Activated CD4-positive, alpha-beta T cell treated with anti-CD3 and anti-CD28 coated beads, Interleukin-2, amount 50 U/mL, for 48 hours (primary cell): ENCODE measurements around the gene ORAI3.
A peak's percentile ranks its signal among the peaks of the same experiment; 100 is the strongest.

Source experiments
- DNase-seq, 2 experiments: peaks; one replicate each; pipeline ENCODE4 v3.0.0-alpha.2; 2020

ORAI3 gene

DNA sequence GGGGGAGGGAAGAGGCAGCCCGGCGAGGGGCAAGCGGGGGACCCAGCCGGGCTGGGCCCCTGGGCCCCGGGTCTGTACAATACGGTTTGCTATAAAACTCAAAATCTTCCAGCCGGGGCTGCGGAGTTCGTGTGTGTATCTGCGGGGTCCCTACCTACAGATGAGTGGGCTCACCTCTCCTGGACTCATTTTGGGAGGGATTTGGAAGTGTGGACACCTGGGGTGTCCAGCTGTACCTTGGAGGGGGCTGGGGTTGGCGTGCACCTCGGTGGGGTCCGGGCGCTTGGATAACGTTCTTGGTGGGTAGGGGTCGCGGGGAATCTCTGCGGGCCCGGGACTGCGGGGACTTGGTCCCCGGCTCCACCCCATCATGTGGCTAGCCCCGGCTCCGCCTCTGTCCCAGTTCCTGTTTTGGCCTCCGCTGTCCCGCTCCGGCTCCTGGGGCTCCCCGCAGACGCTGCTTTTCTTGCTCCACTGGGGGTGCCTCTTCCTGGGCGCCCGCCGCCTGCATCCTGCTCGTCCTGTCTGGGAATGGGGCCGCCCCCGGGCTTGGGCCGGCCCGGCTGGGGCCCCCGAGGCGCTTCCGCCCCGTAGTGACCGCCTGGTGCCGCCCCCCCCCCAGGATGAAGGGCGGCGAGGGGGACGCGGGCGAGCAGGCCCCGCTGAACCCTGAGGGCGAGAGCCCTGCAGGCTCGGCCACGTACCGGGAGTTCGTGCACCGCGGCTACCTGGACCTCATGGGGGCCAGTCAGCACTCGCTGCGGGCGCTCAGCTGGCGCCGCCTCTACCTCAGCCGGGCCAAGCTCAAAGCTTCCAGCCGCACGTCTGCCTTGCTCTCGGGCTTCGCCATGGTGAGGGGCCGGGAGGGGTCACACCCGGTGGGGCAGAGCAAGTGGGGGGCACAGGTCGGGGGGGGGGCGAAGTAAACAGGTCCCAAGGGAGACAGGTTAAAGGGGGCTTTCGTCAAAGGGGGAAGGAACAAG, at the start of gene ORAI3:
Gene ORAI3 (plus strand): TSS at position 402 of the 983 bp plus-strand sequence. CDS start 222 bp downstream, at position 624.
- peak; percentile 61 to 70 for DNase-seq

DNA sequence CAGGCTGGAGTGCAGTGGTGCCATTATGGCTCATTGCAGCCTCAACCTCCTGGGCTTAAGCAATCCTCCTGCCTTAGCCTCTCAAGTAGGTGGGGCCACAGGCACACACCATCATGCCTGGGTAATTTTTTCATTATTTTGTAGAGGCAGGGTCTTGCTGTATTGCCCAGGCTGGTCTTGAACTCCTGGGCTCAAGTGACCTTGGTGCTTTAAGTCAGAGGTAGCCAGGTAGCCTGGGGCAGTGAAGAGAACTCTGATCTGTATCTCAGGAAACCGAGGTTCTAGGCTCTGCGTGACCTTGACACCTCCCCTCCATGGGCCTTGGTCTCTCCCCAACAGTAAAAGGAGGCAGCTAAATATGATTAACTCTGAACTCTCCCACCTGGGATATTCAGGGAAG, 49.1 kb upstream of the ORAI3 start:
- no peak for DNase-seq

DNA sequence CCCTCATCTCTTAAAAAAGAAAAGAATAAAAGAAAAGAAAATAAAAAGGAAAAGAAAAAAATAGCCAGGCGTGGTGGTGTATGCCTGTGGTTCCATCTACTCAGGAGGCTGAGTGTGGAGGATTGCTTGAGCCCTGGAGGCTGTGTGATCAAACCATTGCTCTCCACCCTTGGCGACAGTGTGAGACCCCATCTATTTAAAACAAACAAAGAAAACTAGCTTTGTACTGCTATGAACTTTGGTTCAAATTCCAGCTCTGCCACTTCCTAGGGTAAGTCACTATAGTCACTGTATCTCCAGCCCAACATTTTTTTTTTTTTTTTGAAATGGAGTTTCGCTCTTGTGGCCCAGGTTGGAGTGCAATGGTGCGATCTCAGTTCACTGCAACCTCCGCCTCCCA, 48.3 kb upstream of the ORAI3 start:
- DNase-seq, result no peak

DNA sequence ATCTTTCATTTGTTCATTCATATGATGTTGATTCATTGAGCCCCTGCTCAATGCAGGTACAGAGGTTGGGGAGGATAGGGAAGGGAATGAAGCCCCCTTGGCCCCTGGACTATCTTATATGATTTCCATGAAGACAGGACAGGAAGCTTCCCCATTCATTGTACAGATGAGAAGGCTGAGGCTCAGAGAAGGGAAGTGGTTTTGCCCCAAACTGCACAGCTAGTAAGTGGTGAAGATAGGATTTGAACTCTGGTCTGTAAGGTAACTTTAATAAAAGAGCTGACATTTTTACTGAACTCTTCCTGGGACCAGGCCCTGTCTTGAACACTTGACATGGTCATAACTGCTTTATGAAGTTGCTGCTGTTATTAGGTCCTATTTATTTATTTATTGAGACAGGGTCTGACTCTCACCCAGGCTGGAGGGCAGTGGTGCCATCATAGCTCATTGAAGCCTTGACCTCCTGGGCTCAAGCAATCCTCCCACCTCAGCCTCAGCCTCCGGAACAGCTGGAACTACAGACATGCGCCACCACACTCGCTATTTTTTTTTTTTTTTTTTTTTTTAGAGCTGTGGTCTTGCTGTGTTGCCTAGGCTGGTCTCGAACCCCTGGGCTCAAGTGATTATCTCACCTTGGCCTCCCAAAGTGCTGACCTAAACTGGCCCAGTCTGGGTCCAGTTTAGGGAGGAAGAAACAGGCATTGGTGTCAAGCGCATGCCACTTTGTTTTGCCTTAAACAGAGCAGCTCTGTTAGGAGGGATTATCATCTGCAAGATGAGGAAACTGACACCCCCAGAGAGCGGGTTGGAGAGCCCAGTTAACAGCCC, 47.5 kb upstream of the ORAI3 start:
- no peak for DNase-seq

DNA sequence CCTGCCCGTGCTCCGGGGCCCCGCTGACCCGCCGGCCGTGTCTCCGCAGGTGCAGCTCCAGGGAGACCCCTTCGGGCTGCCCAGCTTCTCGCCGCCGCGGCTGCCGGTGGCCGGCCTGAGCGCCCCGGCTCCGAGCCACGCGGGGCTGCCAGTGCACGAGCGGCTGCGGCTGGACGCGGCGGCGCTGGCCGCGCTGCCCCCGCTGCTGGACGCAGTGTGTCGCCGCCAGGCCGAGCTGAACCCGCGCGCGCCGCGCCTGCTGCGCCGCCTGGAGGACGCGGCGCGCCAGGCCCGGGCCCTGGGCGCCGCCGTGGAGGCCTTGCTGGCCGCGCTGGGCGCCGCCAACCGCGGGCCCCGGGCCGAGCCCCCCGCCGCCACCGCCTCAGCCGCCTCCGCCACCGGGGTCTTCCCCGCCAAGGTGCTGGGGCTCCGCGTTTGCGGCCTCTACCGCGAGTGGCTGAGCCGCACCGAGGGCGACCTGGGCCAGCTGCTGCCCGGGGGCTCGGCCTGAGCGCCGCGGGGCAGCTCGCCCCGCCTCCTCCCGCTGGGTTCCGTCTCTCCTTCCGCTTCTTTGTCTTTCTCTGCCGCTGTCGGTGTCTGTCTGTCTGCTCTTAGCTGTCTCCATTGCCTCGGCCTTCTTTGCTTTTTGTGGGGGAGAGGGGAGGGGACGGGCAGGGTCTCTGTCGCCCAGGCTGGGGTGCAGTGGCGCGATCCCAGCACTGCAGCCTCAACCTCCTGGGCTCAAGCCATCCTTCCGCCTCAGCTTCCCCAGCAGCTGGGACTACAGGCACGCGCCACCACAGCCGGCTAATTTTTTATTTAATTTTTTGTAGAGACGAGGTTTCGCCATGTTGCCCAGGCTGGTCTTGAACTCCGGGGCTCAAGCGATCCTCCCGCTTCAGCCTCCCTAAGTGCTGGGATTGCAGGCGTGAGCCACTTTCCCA, 46.6 kb upstream of the ORAI3 start:
- DNase-seq, result peak; percentile 57 to 67

DNA sequence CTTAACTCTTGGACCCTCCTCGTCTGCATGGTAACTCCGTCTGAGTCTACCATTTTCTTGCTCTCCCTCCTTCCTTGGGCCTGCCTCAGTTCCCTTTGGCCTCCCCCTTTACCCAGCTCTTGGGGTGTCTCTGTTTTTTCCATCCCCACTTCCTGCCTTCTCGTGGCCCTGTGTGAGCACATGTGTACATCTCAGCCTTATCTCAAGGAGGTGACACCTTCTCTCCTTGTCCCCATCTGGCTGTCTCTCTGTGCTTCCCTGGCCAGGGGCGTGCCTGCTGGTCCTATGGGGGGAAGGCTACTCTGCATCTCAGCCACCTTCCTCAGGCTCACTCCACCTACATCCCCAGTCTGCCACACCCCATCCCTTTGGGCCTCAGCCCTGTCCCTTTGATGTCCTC, 45.9 kb upstream of the ORAI3 start:
- peak; percentile 24 to 30 for DNase-seq

DNA sequence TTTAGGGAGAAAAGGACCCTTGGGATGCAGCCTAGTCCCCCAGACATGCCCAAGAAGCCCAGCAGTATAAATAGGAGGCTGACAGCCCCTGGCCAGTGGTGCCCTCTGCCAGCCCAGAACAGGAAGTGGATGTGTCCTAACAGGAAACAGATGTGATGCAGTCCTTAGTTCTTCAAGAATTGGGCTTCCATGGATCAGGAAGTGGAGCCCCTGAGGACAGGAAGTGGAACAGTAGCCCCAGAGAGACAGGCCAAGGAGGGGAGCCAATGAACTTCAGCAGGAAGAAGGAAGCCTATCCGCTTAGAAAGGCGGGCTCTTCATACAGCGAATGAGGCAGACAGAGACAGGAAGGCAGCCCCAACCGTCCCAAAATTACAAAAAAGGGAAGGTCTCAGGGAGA, 45.3 kb upstream of the ORAI3 start:
- peak in 1 of 2 experiments; percentile 16 for DNase-seq

DNA sequence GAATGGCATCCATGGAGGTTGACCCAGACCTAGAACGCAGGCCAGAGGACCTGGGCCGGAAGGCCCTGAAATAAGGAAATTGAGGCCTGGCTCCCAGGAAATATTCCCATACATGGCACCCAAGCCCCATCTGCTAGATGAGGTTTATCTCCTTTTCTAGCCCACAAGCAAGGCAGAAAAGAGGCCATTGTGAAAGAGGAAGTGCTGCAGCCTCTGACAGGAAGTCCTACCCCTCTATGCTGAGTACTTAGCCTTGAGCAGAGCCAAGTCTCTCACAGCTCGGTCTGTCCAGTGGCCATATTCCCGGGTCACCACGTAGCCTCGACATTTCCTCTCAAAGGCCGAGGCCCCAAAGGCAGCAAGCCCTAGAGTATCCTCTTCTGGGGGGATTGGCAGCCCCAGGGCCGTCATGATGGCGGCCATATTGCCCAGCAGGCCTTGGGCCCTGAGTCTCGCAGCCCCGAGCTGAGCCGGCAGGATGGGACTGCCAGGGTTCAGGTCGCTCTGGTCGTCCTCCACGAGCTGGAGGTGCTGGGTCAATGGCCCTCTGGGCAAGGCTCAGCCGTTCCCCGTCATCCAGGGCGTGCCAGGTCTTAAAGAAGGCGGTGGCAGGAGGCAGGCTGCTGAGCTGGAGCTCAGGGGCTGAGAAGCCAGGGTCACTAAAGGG, 44.6 kb upstream of the ORAI3 start:
- DNase-seq, result no peak

DNA sequence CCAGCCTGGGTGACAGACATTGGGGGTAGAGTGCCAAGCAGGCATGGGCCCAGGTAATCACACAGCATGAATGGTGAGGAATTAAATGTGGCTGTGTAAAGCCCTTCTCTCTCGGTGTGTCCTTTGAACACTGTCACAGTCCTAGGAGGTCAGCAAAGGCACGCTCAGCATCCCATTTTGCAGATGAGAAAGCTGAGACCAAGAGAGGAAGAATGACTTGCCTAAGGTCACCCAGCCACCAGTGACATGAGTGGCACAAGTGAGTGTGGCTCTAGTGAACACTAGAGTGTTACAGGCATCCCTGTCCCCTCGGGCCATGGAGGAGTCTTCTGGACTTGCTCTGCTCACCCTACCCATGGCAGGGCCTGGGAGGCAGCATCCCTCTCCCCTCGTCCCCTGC, 41.8 kb upstream of the ORAI3 start:
- no peak for DNase-seq

DNA sequence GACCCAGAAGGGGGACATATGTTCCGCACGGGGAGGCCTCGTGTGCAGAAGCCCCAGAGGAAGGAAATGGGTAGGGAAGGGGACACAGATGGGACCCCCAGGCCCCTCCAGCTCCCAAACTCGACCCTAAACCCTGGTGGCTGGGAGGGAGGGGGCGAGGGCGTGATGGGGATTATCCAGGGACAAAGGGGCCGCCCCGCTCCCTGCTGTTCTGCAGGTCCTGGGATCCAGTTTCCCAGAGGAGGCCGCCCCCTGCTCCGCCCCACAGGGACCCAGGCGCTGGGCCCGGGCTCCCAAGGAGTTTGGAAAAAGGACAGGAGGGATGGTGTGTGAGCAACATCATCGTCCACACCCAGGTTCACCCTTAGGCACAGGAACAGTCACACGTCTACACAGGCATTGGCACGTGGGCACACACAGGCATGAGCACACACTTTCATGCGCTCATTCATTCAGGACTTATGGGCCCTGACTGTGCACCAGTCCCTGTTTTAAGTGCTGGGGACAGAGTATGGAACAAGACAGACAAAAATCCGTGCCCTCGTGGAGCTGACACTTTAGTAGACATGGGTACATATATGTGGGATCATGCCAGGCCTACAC, 38.3 kb upstream of the ORAI3 start:
- DNase-seq, result no peak

DNA sequence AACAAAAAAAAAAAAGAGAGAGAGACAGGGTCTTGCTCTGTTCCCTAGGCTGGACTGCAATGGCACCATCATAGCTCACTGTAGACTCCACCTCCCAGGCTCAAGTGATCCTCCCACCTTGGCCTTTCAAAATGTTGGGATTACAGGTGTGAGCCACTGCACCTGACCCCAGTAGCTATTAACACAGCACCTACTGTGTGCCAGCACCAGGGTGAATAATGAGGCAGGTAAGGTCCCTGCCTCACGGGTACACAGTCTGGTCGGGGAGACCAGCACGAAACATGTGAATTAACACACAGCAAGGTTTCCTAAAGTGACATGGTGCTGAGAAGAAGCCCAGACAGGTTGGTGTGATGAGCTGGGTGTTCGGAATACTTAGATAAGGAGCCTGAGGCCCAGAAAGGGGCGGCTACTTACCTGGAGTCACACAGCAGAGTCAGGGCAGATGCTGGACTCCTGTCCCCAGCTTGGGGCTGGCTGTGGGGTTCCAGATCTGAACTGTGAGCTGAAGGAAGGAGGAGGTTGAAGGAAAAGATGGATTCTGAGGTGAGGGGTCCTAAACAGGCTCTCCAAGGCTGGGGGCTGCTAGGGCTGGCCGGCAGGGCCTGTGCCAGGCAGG, 36.0 kb upstream of the ORAI3 start:
- no peak for DNase-seq

DNA sequence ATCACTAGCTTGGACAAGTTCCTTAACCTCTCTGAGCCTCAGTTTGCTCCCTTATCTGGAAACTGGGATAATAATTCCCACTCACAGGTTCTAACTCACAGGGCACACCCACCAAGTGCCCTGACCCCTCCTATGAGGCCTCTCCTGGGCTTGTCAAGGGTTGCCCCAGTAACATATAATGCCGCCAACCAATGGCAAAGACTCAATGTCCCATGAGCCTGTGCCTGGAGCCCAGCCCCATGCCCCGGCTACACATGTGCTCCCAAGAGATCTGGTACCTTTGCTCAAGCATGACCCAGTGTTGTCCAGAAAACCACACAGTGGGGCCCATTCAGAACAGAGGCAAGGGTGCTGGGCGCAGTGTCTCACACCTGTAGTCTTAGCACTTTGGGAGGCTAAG, 34.0 kb upstream of the ORAI3 start:
- DNase-seq, result no peak

DNA sequence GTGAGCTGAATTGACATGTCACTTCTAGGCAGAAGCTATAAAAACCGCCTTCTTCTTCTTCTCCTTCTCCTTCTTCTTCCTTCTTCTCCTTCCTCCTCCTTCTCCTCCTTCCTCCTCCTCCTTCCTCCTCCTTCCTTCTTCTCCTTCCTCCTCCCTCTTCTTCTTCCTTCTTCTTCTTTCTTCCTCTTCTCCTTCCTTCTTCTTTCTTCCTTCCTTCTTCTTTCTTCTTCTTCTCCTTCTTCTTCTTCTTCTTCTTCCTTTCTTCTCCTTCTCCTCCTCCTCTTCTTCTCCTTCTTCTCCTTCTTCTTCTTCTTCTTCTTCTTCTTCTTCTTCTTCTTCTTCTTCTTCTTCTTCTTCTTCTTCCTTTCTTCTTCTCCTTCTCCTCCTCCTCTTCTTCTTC, 30.3 kb upstream of the ORAI3 start:
- DNase-seq, result no peak

DNA sequence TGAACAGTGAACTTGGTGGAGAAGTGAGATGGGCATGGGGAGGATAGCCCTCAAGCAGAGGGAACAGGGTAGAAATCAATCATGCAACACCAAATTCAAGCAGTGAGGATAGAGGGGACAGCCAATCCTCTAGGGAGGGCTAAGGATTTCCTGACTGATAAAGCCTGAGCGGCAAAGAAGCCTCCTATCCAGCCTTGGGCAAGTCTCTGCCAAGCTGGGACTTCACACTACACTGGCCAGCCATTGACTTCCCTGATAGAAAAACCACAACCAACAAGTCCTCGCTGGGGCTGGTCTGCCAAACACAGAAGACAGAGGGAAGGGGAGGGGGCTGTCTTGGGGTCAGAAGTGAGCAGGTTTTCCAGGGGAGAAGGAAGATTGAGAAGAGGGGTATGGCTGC, 28.0 kb upstream of the ORAI3 start:
- no peak for DNase-seq

DNA sequence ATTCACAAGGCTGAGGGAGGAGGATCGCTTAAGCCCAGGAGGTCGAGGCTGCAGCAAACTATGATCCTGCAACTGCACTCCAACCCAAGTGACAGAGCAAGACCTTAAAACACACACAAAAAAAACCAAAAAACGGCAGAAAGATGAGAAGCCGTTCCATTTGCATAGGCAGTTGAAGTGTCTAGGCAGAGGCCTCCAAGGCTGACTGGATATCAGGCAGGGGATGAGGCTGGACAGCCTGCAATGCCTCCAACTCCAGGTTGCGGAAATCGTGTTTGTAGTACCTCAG, 27.5 kb upstream of the ORAI3 start:
- DNase-seq, result no peak

DNA sequence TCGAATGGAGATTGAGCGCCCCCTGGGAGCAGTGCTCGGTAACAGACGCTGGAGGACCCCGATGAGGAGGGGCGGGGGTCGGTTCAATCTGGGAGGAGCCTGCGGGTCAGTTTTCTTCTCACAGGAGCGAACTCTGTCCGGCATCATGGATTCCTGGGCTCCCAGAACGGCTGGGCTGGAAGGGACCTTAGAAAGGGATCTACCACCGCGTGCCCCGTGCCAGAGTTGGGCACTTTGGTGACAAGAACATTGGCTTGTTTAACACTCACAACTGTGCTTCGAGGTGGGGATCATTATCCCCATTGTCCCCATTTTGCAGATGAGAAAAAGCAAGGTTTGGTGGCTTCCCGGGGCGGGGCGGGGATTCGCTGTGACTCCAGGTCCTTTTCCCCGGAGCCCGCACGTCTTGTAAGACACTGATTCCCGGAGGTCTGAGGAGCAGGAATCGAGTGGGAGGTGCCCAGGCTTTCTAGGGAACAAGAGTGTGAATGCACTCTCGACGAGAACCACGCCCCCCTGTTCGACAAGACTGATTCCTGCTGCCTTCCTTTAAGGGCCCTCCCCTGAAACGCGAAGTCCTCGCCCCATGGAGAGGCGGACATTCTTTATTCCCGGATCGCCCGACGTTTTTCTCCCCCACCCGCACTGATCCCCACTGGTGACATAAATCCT, 27.0 kb upstream of the ORAI3 start:
- peak; percentile 91 to 92 for DNase-seq

DNA sequence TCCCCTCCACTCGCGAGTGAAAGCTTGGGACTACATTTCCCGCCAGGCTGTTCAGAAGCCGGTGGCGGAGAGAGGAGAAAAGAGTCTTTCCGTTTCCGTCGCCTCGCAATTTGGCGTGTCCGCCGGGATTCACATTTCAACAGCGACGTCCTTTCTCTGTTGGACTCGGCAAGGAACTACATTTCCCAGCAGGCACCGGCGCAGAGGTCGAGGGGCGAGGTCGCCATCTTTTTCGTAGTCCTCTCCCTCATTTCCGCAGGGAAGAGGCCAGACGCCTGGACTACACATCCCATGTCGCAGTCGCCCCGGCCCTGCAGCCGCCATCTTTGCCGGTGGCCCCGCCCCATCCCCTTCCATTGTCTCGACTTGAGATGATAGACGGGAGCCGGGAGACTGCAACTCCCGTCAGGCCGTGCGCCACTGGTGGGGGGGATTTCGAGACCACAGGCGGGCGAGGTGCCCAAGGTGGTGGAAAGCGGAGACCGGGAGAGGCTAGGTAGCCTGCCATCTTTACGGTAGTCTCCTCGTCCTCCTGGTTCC, 26.4 kb upstream of the ORAI3 start:
- DNase-seq, result peak; percentile 100

DNA sequence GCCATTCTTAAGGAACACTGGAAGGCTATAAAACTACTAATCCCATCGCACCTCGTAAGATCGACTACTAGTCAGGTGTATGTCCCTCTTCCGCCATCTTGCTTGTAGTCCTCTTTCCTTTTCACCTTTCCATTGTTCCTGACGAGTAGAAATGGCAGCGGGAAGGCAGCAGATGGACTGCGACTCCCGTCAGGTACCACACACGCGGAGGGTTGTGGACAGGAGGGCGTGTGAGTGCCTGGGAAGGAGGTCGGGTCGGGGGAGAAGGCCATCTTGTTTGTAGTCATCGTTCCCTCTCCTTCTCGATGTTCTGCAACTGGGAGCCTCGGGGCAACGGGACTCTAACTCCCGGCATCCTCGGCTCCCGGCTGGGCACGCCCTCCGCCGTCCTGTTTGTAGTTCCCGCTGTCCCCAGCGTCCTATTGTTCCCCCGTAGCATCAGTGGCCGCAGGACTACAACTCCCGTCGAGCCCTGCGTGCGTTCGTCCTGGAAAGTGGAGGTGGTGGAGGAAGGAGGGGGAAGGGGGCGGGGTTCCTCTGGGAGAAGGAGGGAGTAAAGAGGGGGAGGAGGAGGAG, 25.8 kb upstream of the ORAI3 start:
- peak; percentile 97 to 98 for DNase-seq

DNA sequence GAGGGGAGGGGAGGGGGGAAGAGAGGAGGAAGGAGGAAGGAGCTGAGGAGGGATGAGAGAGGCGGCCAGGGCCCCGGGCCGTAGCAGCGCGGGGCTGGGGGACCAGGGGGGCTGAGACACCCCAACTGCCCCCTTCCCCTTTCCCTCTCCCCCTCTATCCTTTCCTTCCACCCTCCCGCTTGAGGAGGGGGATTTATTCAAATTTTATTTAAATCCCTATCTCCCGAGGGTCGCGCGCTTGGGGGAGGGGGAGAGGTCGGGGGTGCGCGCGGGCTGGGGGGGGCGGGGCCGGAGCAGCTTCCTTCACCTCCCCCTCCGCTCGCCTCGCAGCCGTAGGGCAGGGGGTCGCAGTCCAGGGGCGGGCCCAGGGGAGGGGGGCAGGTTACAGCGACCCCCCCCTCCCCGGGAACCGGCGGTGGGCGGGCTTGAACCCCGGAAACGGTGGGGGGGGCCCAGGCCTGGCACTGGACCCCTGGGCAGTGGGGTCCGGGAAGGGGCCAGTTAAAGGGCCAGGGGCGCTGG, 25.3 kb upstream of the ORAI3 start, which contains the start of gene FBXL19:
Gene FBXL19 (plus strand): TSS at position 19 of the 522 bp plus-strand sequence. CDS start 2,183 bp downstream, outside the sequence.
- DNase-seq, result no peak
